Astrocyte of the cerebellum (primary cell): ENCODE measurements around the gene HLA-B.

Source experiments
- DNase-seq: peaks from one replicate; pipeline ENCODE4 v3.0.0-alpha.2; 2011; ENCODE audit warnings: low read depth
- H3K4me3 ChIP-seq: 2 replicates; pipeline ENCODE4 v1.5.1; 2011; ENCODE audit warnings: mild to moderate bottlenecking, low read depth, low read length, moderate library complexity
- in situ Hi-C: cut with HindIII; loops from 2 replicates; pipeline ENCODE4 v1.10.0; 2017; ENCODE audit warnings: low sequenced_read_pairs
- TF ChIP-seq, protein P1 (sequence below): IDR thresholded peaks from 2 replicates; pipeline ENCODE4 v1.5.1; 2012; ENCODE audit warnings: low read length, low read depth, moderate library complexity, mild to moderate bottlenecking; ENCODE audit errors: missing control alignments

Gene HLA-B

DNA sequence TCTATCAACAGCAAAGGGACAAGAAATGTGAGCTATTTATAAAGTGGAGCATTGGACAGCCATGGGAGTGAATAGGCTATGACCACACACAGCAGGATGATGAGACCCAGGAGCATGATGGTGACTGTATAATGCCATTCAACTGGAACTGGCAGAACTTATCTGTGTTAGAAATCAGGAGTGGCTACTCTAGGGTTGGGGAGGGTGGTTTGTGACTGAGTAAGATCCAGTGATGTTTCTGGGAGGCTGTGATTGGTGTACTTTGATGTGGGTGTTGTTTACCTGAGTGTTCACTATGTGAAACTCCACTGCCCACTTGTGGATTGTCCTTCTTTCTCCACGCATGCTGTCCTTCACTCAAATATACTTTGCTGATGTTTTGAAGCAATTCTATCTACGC, 11.5 kb upstream of the HLA-B start:
- no peak for DNase-seq
- in situ Hi-C loops = no loop called here
- TF ChIP-seq, protein P1, sequence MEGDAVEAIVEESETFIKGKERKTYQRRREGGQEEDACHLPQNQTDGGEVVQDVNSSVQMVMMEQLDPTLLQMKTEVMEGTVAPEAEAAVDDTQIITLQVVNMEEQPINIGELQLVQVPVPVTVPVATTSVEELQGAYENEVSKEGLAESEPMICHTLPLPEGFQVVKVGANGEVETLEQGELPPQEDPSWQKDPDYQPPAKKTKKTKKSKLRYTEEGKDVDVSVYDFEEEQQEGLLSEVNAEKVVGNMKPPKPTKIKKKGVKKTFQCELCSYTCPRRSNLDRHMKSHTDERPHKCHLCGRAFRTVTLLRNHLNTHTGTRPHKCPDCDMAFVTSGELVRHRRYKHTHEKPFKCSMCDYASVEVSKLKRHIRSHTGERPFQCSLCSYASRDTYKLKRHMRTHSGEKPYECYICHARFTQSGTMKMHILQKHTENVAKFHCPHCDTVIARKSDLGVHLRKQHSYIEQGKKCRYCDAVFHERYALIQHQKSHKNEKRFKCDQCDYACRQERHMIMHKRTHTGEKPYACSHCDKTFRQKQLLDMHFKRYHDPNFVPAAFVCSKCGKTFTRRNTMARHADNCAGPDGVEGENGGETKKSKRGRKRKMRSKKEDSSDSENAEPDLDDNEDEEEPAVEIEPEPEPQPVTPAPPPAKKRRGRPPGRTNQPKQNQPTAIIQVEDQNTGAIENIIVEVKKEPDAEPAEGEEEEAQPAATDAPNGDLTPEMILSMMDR = no peak
- H3K4me3 ChIP-seq = no peak overlapping the region

DNA sequence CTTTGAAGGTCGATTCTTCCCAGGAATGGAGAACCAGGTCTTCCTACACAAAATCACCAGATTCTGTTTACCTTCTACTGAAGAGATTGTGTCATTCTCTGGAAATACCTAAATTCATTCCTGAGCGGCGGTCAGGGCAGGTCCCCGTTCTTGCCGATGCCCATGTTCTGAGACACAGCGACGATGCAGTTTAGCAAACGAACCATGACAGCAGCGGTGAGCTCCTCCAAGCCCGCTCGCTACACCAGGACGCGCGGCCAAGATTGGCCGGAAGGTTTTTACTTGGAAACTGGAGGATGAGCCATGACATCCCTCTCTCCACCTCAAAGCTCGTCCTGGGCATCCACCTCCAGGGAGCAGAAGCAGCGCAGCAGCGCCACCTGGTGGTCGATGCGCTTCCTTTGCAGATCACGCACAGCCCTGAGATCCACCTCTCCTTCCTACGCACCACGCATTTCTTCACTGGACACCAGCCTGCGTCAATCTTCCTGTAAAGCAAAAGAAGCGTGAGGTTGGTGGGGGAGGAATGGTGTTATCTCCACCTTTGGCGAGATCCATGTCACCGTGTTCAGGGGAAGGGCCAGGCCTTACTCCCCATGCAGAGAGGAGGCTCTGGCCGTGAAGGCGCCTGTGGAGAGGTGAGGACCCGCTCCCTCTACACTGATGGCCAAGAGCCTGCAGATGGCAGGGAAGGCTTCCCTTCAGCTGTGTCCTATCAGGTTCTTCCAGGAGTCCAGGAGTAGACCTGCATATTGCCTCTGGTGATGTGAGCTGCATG, 9.9 kb upstream of the HLA-B start:
- TF ChIP-seq, protein P1 = peak; percentile 91
- in situ Hi-C loops = no loop called here
- H3K4me3 ChIP-seq = peak overlapping the region; percentile 14
- DNase-seq = peak; percentile 71

DNA sequence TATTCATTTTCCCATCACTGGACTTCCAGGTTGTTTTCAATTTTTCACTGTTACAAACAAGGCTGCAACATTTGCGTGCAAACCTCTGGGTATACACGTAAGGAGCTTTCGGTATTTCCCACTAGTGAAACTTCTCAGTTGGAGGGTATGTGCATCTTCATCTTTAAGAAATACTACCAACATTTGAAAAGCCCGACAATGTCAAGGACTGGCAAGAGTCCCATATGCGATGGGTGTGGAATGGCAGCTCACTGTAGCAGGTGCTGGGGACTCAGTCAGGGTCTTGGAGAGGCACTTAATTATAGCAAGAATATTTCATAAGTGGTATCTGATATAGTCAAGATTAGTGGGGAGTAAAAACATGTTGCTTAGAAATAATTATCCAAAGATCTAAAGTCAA, 8.9 kb upstream of the HLA-B start:
- H3K4me3 ChIP-seq = no peak overlapping the region
- in situ Hi-C loops = no loop called here
- DNase-seq = no peak
- TF ChIP-seq, protein P1 = no peak

DNA sequence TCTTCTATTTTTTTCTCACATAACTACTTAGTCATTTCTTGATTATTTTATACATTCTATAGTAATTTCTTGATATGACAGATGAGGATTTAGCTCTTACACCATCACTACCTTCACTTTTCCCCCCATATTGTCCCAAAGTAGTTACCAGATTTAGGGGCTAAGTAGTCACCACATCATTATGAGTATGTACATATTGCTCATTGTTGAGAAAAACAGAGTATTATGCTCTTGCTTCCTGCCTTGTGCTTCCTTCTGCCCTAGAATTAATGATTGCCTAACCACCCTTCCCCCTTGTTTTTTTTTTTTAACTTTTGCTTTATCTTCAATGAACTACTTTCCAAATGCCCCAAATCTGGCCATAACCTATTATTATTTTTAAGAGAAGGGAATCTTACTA, 6.8 kb upstream of the HLA-B start:
- no peak overlapping the region for H3K4me3 ChIP-seq
- in situ Hi-C loops = no loop called here
- TF ChIP-seq, protein P1 = no peak
- no peak for DNase-seq

DNA sequence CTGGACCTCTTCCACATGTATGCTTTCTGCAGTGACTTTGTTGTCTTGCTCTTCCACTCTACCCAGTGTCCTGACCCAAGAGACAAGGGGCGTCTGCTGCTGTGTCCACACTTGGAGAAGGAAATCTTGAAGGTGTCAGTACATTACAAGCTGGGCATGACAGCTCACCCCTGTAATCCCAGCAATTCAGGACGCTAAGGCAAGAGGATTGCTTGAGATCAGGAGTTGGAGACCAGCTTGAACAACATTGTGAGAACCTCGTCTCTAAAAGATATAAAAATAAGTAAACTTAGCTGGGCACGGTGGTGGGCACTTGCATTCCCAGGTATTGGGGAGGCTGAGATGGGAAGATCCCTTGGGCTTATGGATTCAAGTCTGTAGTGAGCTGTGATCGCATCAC, 5.8 kb upstream of the HLA-B start:
- TF ChIP-seq, protein P1 = no peak
- no peak for DNase-seq
- in situ Hi-C loops = no loop called here
- no peak overlapping the region for H3K4me3 ChIP-seq

DNA sequence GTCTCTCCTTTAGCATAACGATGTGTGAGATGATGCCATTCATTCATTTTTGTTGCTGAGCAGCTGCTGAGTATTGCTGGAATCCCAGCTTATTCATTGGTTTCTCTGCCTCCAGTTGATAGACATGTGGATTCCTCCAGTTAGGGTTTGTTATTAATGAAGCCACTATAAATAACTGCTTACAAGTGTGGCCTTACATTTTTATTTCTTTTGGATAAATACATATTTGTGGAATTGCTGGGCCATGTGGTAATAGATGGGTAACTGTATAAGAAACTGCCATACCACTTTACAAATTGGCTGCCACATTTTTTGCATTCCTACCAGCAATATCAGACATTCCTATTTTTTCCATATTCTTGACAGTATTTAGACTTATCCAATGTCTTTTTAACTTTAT, 2.6 kb upstream of the HLA-B start:
- no peak for DNase-seq
- in situ Hi-C loops = no loop called here

More for the DNA sequence above, 2.6 kb upstream of the HLA-B start:
- TF ChIP-seq, protein P1 = no peak
- H3K4me3 ChIP-seq = no peak overlapping the region
